OCI-LY3 (cell line): ENCODE data around the gene KCNF1.

Source experiments
- CTCF ChIP-seq: fragments of 200-600, 300-600 bp; sonication (generic); IDR thresholded peaks from 2 replicates; pipeline ENCODE4 v1.5.1; 2014; ENCODE audit warnings: antibody characterized with exemption, low read length, low read depth
- EZH2phosphoT487 ChIP-seq: fragments of 200-600 bp; shearing (Covaris generic); IDR thresholded peaks from 2 replicates; pipeline ENCODE4 v1.6.1; 2018; ENCODE audit warnings: antibody characterized with exemption, mixed run types, low read depth

- TF ChIP-seq EZH2phosphoT487: no peak
- no peak for TF ChIP-seq CTCF
These were observed 2.0 kb downstream of the KCNF1 start for GRCh38 chr2:10913501-10914271.
